PC-9 (cell line): ENCODE data around the gene CRACDL. TPM values are rescaled to one million over a fixed set of nuclear protein-coding genes. Genes with fewer than 3 reads are reported as not detected.

Experiments
- BruUV-seq: library from RNA; stranded (reverse); fragments of 400-500 nt; replicated peaks from 2 replicates; lab custom pipeline; 2021; lab: Mats Ljungman, UMichigan
- CTCF ChIA-PET: fragments of 300-600 bp; sonication (Branson Sonifier 250); formaldehyde crosslinking; loops from one replicate; lab custom pipeline; 2022; ENCODE audit warnings: antibody characterized with exemption; lab: Charles Lee
- POLR2A ChIA-PET: fragments of 300-600 bp; sonication (Branson Sonifier 250); formaldehyde crosslinking; loops from one replicate; lab custom pipeline; 2022; ENCODE audit warnings: antibody characterized with exemption; ENCODE audit not compliant: unreplicated experiment; lab: Charles Lee
- DNase-seq, 2 experiments: peaks; one replicate each; pipeline versions ENCODE4 v3.0.0 to v3.0.0-alpha.2; 2015 to 2022; ENCODE audit warnings: mixed read lengths in 1 of 2
- H2AFZ ChIP-seq: fragments of 200-600 bp; sonication (generic); 2 replicates; pipeline ENCODE4 v1.8.1; 2017; ENCODE audit warnings: antibody characterized with exemption
- H3F3A ChIP-seq: fragments of 200-600 bp; sonication (generic); 2 replicates; pipeline ENCODE4 v1.8.1; 2017; ENCODE audit warnings: antibody characterized with exemption, mild to moderate bottlenecking, low read depth; ENCODE audit not compliant: insufficient read depth
- H3K27ac ChIP-seq: fragments of 200-600 bp; sonication (generic); 2 replicates; pipeline ENCODE4 v1.6.1; 2016; ENCODE audit warnings: mixed run types
- H3K27me3 ChIP-seq: fragments of 200-600 bp; sonication (generic); 2 replicates; pipeline ENCODE4 v1.6.1; 2016; ENCODE audit warnings: low read depth, mixed run types; ENCODE audit not compliant: insufficient read depth
- H3K36me3 ChIP-seq: fragments of 200-600 bp; sonication (generic); 2 replicates; pipeline ENCODE4 v1.6.1; 2016; ENCODE audit warnings: low read depth, mixed run types
- H3K4me1 ChIP-seq: fragments of 200-600 bp; sonication (generic); replicated peaks from 2 replicates; pipeline ENCODE4 v1.6.1; 2016; ENCODE audit warnings: mixed run types; ENCODE audit not compliant: insufficient read depth
- H3K4me2 ChIP-seq: fragments of 200-600 bp; sonication (generic); 2 replicates; pipeline ENCODE4 v1.6.1; 2017; ENCODE audit warnings: mixed run types
- H3K4me3 ChIP-seq: fragments of 200-600 bp; sonication (generic); 2 replicates; pipeline ENCODE4 v1.6.1; 2016; ENCODE audit warnings: mixed run types
- H3K79me2 ChIP-seq: fragments of 200-600 bp; sonication (generic); 2 replicates; pipeline ENCODE4 v1.6.1; 2017; ENCODE audit warnings: low read depth, mixed run types
- H3K9me2 ChIP-seq: fragments of 200-600 bp; sonication (generic); 2 replicates; pipeline ENCODE4 v1.8.1; 2017; ENCODE audit warnings: mild to moderate bottlenecking; ENCODE audit not compliant: insufficient read depth
- H3K9me3 ChIP-seq: fragments of 200-600 bp; sonication (generic); 2 replicates; pipeline ENCODE4 v1.8.1; 2016; ENCODE audit warnings: low read depth; ENCODE audit not compliant: insufficient read depth
- H4K20me1 ChIP-seq: fragments of 200-600 bp; sonication (generic); 2 replicates; pipeline ENCODE4 v1.8.1; 2017; ENCODE audit not compliant: insufficient read depth
- CTCF ChIP-seq: fragments of 200-600 bp; sonication (generic); conservative IDR thresholded peaks from 2 replicates; pipeline ENCODE4 v1.6.1; 2017; ENCODE audit warnings: mixed run types, antibody characterized with exemption, mild to moderate bottlenecking, moderate library complexity
- EZH2 ChIP-seq: fragments of 200-600 bp; sonication (generic); IDR thresholded peaks from 2 replicates; pipeline ENCODE4 v1.8.0; 2017; ENCODE audit warnings: antibody characterized with exemption, low read depth
- intact Hi-C: fragments of 100-400 bp; cut with micrococcal nuclease; formaldehyde crosslinking; loops from one replicate; pipeline ENCODE4 v1.10.0; 2022; ENCODE audit not compliant: unreplicated experiment
- total RNA-seq: library from RNA; stranded (reverse); gene quantifications from 2 replicates; pipeline ENCODE4 v1.2.3, GENCODE V29; 2021

Gene CRACDL
- total RNA-seq, 1 experiment from 2014 or later: 33.7 TPM

- POLR2A ChIA-PET: no interaction called here
- H3K9me2 ChIP-seq: no peaks in the 10 kb centered on the region
- no peaks in the 10 kb centered on the region for H3K27me3 ChIP-seq
- no peaks in the 10 kb centered on the region for H3K36me3 ChIP-seq
- intact Hi-C loops: no loop called here
- no peaks in the 10 kb centered on the region for H3K4me1 ChIP-seq
- H3K9me3 ChIP-seq: no peaks in the 10 kb centered on the region
- no peaks in the 10 kb centered on the region; the same call in 1 of the 2 replicates for H3F3A ChIP-seq
- H4K20me1 ChIP-seq: no peaks in the 10 kb centered on the region
- no peak overlapping the region for H3K4me3 ChIP-seq
- H2AFZ ChIP-seq: no peak overlapping the region
- H3K79me2 ChIP-seq: no peaks in the 10 kb centered on the region
- TF ChIP-seq CTCF (no peak), EZH2 (no peak)
- BruUV-seq: no TSS peak
- no peak overlapping the region for H3K27ac ChIP-seq
- CTCF ChIA-PET: no interaction called here
- H3K4me2 ChIP-seq: no peak overlapping the region
- DNase-seq: no peak
These were observed 86.0 kb downstream of the CRACDL start for GRCh38 chr2:98850074-98850473.

- POLR2A ChIA-PET: no interaction called here
These were observed 86.9 kb downstream of the CRACDL start for GRCh38 chr2:98849113-98849512.

GRCh38 chr2:98847853-98848252 is 88.2 kb downstream of the CRACDL start:
- Histone ChIP-seq H3K4me3 (no peak overlapping the region), H3F3A (no peaks in the 10 kb centered on the region), H3K4me1 (no peaks in the 10 kb centered on the region), H3K9me3 (no peaks in the 10 kb centered on the region), H4K20me1 (no peaks in the 10 kb centered on the region), H3K4me2 (no peak overlapping the region), H3K9me2 (no peaks in the 10 kb centered on the region; the same call in 1 of the 2 replicates), H3K36me3 (no peaks in the 10 kb centered on the region), H3K27me3 (no peaks in the 10 kb centered on the region), H3K27ac (no peak overlapping the region), H3K79me2 (no peaks in the 10 kb centered on the region), H2AFZ (no peak overlapping the region)
- no peak for DNase-seq
- no TSS peak for BruUV-seq
- ChIA-PET POLR2A (no interaction called here), CTCF (no interaction called here)
- TF ChIP-seq EZH2 (no peak), CTCF (no peak)
- intact Hi-C loops: no loop called here

More at GRCh38 chr2:98849113-98849512, 86.9 kb downstream of the CRACDL start:
- intact Hi-C loops: no loop called here
- Histone ChIP-seq H3K36me3 (no peaks in the 10 kb centered on the region), H3F3A (no peaks in the 10 kb centered on the region; the same call in 1 of the 2 replicates), H4K20me1 (no peaks in the 10 kb centered on the region), H3K27ac (no peak overlapping the region), H3K4me3 (no peak overlapping the region), H3K4me2 (no peak overlapping the region), H3K9me2 (no peaks in the 10 kb centered on the region), H3K79me2 (no peaks in the 10 kb centered on the region), H2AFZ (no peak overlapping the region), H3K4me1 (no peaks in the 10 kb centered on the region), H3K27me3 (no peaks in the 10 kb centered on the region), H3K9me3 (no peaks in the 10 kb centered on the region)
- no peak for DNase-seq
- no TSS peak for BruUV-seq
- TF ChIP-seq EZH2 (no peak), CTCF (no peak)
- CTCF ChIA-PET: no interaction called here
